GM18499 (cell line): ENCODE data around the gene IL1A.
A peak's percentile ranks its signal among the peaks of the same experiment; 100 is the strongest.
"Not testable (repeated sequence)": the region's sequence is repeated elsewhere in the genome, so short reads cannot be mapped to it uniquely, and the experiment has no call there.

Experiments used
- ATAC-seq: cut with Tn5 transposase; IDR thresholded peaks from one replicate; pipeline ENCODE4 v1.9.1; 2021; ENCODE audit warnings: moderate number of reproducible peaks; ENCODE audit not compliant: insufficient read depth, unreplicated experiment

IL1A gene, protein sequence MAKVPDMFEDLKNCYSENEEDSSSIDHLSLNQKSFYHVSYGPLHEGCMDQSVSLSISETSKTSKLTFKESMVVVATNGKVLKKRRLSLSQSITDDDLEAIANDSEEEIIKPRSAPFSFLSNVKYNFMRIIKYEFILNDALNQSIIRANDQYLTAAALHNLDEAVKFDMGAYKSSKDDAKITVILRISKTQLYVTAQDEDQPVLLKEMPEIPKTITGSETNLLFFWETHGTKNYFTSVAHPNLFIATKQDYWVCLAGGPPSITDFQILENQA

DNA sequence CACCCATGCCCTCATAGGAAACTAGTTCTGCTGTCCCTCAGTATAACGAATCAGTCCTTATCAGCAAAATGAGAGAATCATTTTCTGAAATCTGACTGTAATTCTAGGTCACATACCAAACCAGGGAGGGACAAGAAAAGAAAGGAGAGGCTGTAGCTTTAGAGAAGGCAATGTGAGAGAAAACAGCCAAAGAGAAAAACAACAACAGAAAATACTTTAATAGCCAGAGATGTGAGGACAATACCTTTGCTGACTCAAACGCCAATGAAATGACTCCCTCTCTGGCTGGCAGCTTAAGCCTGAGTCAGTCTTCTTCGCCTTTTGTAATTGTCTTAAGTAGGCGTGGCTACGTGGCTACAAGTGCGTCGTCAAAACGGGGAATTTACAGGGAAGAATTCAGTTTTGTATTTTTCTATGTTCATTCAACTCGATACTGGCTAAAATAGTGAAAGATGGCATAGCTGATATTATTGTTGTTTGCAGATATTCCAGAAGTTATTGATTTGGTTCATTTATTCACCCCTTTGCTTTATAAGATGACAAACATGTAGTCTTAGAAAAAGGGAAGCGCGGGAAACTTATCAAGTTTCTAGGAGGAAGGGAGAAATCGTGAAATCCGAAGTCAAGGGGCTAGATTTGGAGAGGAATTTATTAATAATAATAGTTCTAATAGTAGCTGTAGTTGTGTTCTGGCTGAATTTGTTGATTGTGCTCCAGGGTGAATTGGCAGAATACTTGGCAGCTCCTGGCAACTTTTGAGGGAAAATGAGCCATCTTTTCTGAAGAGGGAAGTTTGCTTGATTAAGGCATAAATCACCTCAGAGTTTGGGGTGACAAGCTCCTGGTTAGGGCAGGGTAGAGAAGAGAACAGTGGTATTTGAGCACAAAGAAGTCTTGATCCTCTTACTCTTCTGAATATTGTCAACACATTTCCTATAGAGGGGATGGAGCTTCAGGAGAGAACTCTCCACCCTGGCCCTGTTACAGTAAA is at the start of gene IL1A:
IL1A (minus strand) TSS at position 295 of the 991 bp plus-strand sequence. CDS start 723 bp downstream, outside the sequence.
- ATAC-seq = no peak

GRCh38 chr2:112833976-112834375 is 49.7 kb upstream of the IL1A start:
- no peak for ATAC-seq

DNA sequence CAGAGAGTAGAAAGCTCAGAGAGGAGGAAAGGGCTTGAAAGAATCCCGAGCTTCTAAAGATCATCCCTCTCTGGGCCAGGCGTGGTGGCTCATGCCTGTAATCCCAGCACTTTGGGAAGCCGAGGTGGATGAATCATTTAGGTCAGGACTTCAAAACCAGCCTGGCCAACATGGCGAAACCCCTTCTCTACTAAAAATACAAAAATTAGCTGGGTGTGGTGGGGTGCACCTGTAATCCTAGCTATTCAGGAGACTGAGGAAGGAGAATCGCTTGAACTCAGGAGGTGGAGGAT is 49.3 kb upstream of the IL1A start:
- not testable (repeated sequence) for ATAC-seq

DNA sequence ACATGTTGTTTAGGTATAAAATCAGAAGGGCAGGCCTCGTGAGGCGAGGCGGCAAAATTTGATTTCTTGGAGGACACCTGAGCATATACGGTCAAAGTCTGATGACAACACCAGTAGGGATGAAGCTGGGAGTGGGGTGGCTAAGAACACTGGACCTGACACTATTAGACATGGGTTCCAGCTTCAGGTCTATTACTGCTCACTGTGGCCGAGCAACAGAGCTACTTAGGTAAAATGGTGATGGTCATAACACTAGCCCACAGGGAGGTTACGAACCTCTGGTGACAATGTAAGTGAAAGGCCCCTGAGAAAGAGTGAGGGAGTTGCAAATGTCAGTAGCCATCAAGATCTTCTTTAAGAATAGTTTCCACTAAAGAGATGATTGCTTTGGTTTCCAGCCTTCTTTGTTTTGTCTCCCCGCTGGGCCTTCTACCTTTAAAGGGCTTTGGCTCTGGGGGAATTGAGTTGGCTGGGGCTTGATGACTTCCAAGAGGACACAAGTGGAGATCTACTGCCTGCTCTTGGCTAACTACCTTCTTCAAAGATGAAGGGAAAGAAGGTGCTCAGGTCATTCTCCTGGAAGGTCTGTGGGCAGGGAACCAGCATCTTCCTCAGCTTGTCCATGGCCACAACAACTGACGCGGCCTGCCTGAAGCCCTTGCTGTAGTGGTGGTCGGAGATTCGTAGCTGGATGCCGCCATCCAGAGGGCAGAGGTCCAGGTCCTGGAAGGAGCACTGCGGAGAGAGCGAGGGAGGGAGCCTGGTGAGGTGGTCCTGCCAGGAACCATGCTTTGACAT is 48.7 kb upstream of the IL1A start:
- no peak for ATAC-seq

- ATAC-seq = no peak
These were observed 47.9 kb upstream of the IL1A start for GRCh38 chr2:112831946-112832840.

DNA sequence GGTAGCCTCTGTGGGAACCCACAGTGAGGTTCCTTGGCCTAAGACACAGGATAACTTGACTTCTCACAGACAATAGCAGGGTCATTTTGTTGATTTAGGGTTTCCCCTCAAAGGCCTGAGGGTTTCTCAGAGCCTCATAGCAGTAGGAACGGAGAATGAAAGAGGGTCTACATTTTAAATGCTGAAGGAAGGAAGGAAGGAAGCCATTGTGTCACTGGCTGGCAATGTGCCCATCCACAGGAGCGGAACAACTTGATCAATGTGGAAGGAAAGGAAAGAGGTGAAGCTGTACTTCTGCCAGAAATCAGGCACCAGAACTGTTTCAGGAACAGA is 47.2 kb upstream of the IL1A start:
- no peak for ATAC-seq

DNA sequence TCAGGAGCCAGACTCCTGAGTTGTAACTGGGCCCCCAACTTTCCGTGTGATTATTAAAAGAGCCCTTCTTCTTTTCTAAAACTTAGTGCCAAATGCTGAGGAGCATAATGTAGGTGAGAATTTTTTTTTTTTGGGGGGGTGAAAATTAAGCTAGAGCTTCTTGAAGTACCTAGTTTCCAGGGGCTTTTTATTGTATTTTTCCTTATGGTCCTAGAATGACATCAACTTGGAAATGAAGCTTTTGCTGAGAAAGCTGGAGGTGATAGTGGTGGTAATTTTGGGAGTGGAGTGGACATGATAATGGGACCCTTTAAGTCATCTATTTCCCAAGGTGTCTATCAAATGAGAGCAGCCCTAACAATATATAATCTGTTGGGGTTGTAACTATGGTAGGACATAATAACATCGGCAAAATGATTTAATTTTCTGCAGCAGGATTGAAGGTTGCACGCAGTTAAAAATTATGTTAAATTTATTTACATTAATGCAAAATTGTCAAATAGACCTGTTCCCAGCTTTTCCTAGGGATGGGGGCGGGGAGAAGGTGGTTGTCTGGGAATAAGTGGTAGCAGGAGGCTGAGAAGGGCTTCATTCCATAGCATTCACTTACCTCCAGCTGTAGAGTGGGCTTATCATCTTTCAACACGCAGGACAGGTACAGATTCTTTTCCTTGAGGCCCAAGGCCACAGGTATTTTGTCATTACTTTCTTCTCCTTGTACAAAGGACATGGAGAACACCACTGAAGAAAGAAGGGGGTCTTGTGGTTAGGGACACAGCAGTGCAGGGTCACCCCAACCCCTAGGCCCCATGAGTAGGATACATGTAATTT is 46.6 kb upstream of the IL1A start:
- ATAC-seq = no peak

- no peak for ATAC-seq
These were observed 45.8 kb upstream of the IL1A start for GRCh38 chr2:112829961-112830681.

GRCh38 chr2:112829101-112829960 is 45.0 kb upstream of the IL1A start:
- no peak for ATAC-seq

DNA sequence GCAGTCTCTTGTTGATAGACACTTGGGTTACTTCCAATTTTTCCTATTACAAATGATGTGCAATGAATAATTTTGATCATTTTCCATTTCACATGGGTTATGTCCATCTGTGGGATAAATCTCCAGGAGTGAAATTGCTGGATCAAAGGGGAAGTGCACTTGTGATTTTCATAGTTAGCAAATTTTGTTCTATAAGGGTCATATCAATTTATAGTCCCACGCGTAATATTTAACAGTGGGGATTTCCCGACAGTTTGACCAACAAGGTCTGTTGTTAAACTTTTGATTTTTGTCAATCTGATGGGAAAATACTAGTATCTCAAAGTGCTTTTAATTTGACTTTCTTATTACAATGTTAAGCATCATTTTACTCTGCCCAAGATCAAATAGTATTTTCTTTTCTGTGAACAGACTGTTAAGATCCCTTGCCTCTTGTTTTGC is 44.0 kb upstream of the IL1A start:
- no peak for ATAC-seq

GRCh38 chr2:112827604-112828185 is 43.4 kb upstream of the IL1A start:
- no peak for ATAC-seq

GRCh38 chr2:112827009-112827408 is 42.7 kb upstream of the IL1A start:
- no peak for ATAC-seq

GRCh38 chr2:112825706-112826105 is 41.4 kb upstream of the IL1A start:
- ATAC-seq = no peak

DNA sequence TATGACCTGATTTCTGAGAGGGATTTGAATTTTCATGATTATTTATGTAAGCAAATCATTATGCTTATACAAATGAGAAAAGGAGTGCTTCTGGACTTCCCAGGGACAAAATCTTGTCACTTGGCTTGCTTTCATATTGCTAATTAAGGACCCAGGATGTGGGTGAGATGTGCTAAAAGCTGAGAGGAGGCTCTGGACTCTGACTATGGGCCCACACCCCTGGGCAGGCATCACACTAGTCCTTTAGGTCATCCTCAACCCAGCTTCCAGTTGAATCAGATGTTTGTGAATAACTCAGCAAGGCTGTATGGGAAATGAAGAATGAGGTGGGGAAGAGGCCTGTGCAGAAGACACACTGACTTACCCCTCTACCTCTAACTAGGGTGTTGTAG is 40.4 kb upstream of the IL1A start:
- ATAC-seq = no peak

DNA sequence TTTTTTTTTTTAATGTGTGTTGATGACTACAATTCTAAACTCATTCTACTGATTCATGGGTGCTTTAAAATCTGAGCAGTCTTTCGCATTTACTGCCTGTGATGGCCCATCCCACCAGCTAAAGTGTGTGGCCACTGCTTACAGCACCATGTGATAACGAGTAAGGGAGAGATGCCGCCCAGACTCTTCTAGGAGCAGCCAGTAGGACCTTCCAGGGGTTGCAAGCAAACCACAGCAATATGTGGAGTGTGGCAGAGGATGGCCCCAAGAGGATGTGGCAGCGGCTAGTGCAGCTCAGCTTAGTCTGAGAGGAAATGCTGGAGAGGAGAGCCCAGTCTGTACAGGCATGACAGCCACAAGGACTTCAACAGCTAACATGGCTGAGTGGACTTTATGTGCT is 37.4 kb upstream of the IL1A start:
- ATAC-seq = no peak

DNA sequence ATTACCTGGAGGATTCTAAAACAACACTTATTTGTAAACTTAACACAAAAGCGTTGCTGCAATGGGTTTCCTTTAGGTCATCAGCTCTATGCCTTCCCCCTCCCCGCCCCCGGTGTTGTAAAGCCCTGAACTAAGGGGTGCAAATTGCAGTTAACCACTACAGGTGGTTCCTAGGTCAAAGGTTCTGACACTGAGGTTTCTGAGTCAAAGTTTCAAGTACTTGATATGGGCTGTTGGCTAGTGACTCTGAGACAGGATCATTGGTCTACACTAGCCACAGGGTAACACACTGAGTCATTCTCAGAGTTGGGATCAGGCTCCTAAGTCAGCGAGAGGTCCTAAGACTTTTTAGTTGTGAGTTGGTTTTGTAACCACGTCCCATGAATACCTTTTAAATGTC is 36.8 kb upstream of the IL1A start:
- peak; percentile 82 for ATAC-seq

DNA sequence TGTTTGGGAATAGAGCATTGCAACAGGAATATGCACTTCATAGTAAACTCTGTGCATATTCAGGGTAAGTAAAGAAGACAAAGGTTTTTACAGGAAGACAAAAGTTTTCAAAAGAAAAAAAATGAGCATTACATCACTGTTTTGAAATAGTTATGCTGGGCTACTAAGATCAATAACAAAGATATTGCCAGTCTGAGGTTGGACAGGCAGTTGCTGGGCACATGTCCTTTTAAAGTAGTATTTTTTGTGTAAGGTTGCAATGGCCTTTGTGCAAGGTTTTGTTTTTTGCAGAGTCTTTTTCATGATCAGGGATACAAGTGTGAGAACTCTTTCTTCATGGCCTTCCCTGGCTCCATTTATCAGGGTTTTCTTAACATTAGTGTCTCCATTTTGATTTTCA is 36.0 kb upstream of the IL1A start:
- no peak for ATAC-seq
